GM21515 (cell line): ENCODE data around the gene ELL2.

Source experiments
- ATAC-seq: cut with Tn5 transposase; IDR thresholded peaks from one replicate; pipeline ENCODE4 v1.9.1; 2021; ENCODE audit not compliant: unreplicated experiment

The ELL2 gene

GRCh38 chr5:95956900-95957293, 4.8 kb downstream of the ELL2 start:
- no peak for ATAC-seq

GRCh38 chr5:95956021-95956899, 5.4 kb downstream of the ELL2 start:
- no peak for ATAC-seq

GRCh38 chr5:95954716-95955115, 6.9 kb downstream of the ELL2 start:
- no peak for ATAC-seq

GRCh38 chr5:95953021-95953702, 8.5 kb downstream of the ELL2 start:
- no peak for ATAC-seq

- no peak for ATAC-seq
These were observed 9.7 kb downstream of the ELL2 start for GRCh38 chr5:95951916-95952315.

GRCh38 chr5:95949810-95950209, 11.8 kb downstream of the ELL2 start:
- peak; percentile 71 for ATAC-seq

GRCh38 chr5:95948631-95949030, 13.0 kb downstream of the ELL2 start:
- ATAC-seq: no peak

GRCh38 chr5:95946451-95946850, 15.2 kb downstream of the ELL2 start:
- ATAC-seq: no peak

GRCh38 chr5:95942968-95943367, 18.7 kb downstream of the ELL2 start:
- no peak for ATAC-seq

- no peak for ATAC-seq
These were observed 19.2 kb downstream of the ELL2 start for GRCh38 chr5:95942414-95942813.

GRCh38 chr5:95941756-95942155, 19.9 kb downstream of the ELL2 start:
- no peak for ATAC-seq

- ATAC-seq: no peak
These were observed 20.6 kb downstream of the ELL2 start for GRCh38 chr5:95940758-95941682.

- peak; percentile 72 for ATAC-seq
These were observed 22.2 kb downstream of the ELL2 start for GRCh38 chr5:95939465-95939864.

- ATAC-seq: no peak
These were observed 22.9 kb downstream of the ELL2 start for GRCh38 chr5:95938766-95939165.

- no peak for ATAC-seq
These were observed 23.3 kb downstream of the ELL2 start for GRCh38 chr5:95938347-95938746.

GRCh38 chr5:95937607-95938152, 24.0 kb downstream of the ELL2 start:
- ATAC-seq: no peak

GRCh38 chr5:95936812-95937397, 24.7 kb downstream of the ELL2 start:
- no peak for ATAC-seq

- ATAC-seq: no peak
These were observed 26.0 kb downstream of the ELL2 start for GRCh38 chr5:95935553-95936100.

- no peak for ATAC-seq
These were observed 27.3 kb downstream of the ELL2 start for GRCh38 chr5:95934207-95934804.

GRCh38 chr5:95932941-95933340, 28.7 kb downstream of the ELL2 start:
- no peak for ATAC-seq
